ENCODE measurements around the gene CELSR2. TPM values are rescaled to one million over a fixed set of nuclear protein-coding genes. Genes with fewer than 3 reads are reported as not detected.

CELSR2 gene
- total and polyA plus RNA-seq, 4 donors: 1.4 to 7.9 (median 5.1) TPM

- DNase-seq: no peak
- 95% methylated on average over 32 of the region's 32 CpGs for WGBS, 2 donors
- no peaks in the 10 kb centered on the region for H3K27me3 ChIP-seq (ENCODE audit: control insufficient read depth in 3 of 3, insufficient read depth in 3 of 3, low read length in 2 of 3)
These were observed 2.2 kb downstream of the CELSR2 start for GRCh38 chr1:109251277-109252166.

GRCh38 chr1:109252167-109252892, 3.0 kb downstream of the CELSR2 start:
- H3K9ac ChIP-seq (ENCODE audit: insufficient read depth in 1 of 2, low read length in 2 of 2): no peak overlapping the region
- no peak for ATAC-seq (ENCODE audit: insufficient read depth, low FRiP score)
- DNase-seq: no peak
- H3K4me3 ChIP-seq: no peak overlapping the region
- H3K4me1 ChIP-seq (ENCODE audit: control insufficient read depth in 5 of 5, insufficient read depth in 5 of 5, low read length in 5 of 5): peaks cover 0 to 40% (median 19%) of the 10 kb centered on the region in 5 donors
- WGBS, 2 donors: 97 to 98% methylated on average over 31 of the region's 31 CpGs
- no peaks in the 10 kb centered on the region for H3K27me3 ChIP-seq (ENCODE audit: control insufficient read depth in 3 of 3, insufficient read depth in 3 of 3, low read length in 2 of 3)
- no peak for TF ChIP-seq CTCF (IDR thresholded peaks at IDR 0.05; ENCODE audit: control extremely low read depth, extremely low read depth)
- H3K36me3 ChIP-seq (ENCODE audit: control insufficient read depth in 4 of 4, insufficient read depth in 4 of 4, low read length in 4 of 4): no peaks in the 10 kb centered on the region
- H3K27ac ChIP-seq (ENCODE audit: low read depth in 1 of 2, low read length in 1 of 2): no peak overlapping the region
- H3K9me3 ChIP-seq (ENCODE audit: control insufficient read depth in 4 of 4, insufficient read depth in 3 of 4, low read length in 3 of 4): no peaks in the 10 kb centered on the region

More at GRCh38 chr1:109251277-109252166, 2.2 kb downstream of the CELSR2 start:
- no peak overlapping the region for H3K27ac ChIP-seq (ENCODE audit: low read depth in 1 of 2, low read length in 1 of 2)
- H3K4me3 ChIP-seq: no peak overlapping the region
- no peak for TF ChIP-seq CTCF (IDR thresholded peaks at IDR 0.05; ENCODE audit: control extremely low read depth, extremely low read depth)
- no peaks in the 10 kb centered on the region for H3K36me3 ChIP-seq (ENCODE audit: control insufficient read depth in 4 of 4, insufficient read depth in 4 of 4, low read length in 4 of 4)
- no peaks in the 10 kb centered on the region for H3K9me3 ChIP-seq (ENCODE audit: control insufficient read depth in 4 of 4, insufficient read depth in 3 of 4, low read length in 3 of 4)
- peaks cover 0 to 40% (median 19%) of the 10 kb centered on the region in 5 donors for H3K4me1 ChIP-seq (ENCODE audit: control insufficient read depth in 5 of 5, insufficient read depth in 5 of 5, low read length in 5 of 5)
- ATAC-seq (ENCODE audit: insufficient read depth, low FRiP score): no peak
- H3K9ac ChIP-seq (ENCODE audit: insufficient read depth in 1 of 2, low read length in 2 of 2): no peak overlapping the region

- no peaks in the 10 kb centered on the region for H3K27me3 ChIP-seq (ENCODE audit: control insufficient read depth in 3 of 3, insufficient read depth in 3 of 3, low read length in 2 of 3)
- DNase-seq (peak; percentile 70 to 77 (median 74)), ATAC-seq (ENCODE audit: insufficient read depth, low FRiP score) (no peak)
- no peaks in the 10 kb centered on the region for H3K36me3 ChIP-seq (ENCODE audit: control insufficient read depth in 4 of 4, insufficient read depth in 4 of 4, low read length in 4 of 4)
- H3K9me3 ChIP-seq (ENCODE audit: control insufficient read depth in 4 of 4, insufficient read depth in 3 of 4, low read length in 3 of 4): no peaks in the 10 kb centered on the region
- no peak for TF ChIP-seq CTCF (IDR thresholded peaks at IDR 0.05; ENCODE audit: control extremely low read depth, extremely low read depth)
- H3K4me1 ChIP-seq (ENCODE audit: control insufficient read depth in 5 of 5, insufficient read depth in 5 of 5, low read length in 5 of 5): peaks cover 0 to 40% (median 19%) of the 10 kb centered on the region in 5 donors
- H3K9ac ChIP-seq (ENCODE audit: insufficient read depth in 1 of 2, low read length in 2 of 2): no peak overlapping the region
- no peak overlapping the region for H3K4me3 ChIP-seq
- 85% methylated on average over 33 of the region's 33 CpGs for WGBS, 2 donors
- peak overlapping the region in 1 of 2 donors; percentile 57 for H3K27ac ChIP-seq (ENCODE audit: low read depth in 1 of 2, low read length in 1 of 2)
These were observed 3.8 kb downstream of the CELSR2 start for GRCh38 chr1:109252893-109253802.
